SKM-1 (cell line): ENCODE data around the gene PLK1.
"Not testable (repeated sequence)": the region's sequence is repeated elsewhere in the genome, so short reads cannot be mapped to it uniquely, and the experiment has no call there.

Experiments used
- DNase-seq: peaks from one replicate; lab custom pipeline; 2025; ENCODE audit not compliant: unreplicated experiment; lab: John Stamatoyannopoulos, UW

The PLK1 gene

DNA sequence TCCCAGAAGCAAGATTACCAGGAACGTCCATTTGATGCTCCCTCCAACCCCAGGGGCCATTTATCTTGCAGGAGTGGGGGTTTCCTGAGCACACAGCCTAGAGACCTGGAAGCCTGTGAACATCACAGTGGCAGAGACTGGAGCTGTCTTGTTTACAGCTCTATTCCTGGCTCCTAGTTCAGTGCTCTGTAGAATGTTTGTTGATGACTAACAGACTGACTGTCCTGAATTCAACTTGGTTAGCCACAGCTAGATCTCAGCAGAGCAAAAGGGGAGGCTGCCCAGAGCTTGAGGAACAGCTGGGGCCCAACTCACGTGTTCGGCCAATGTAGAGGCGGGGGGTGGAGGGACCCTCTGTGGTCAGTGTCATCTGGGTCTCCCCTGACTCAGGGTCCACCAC is 27.8 kb downstream of the PLK1 start:
- DNase-seq, result no peak

DNA sequence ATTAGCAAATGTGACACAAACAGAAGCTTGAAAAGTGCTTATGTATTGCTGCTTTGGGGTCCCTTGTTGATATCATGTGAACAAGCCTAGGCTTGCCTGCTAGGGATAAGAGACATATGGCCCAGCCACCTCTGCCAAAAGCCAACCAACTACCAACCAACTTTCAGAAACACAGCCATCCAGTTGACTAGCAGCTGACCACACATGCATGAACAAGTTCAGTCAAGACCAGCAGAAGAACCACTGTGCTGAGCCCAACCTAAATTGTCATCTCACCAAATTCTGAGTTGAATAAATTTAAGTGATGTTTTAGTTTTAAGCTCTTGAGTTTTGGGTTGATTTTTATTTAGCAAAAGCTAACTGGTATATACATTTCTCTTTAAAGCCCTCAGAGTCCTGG is 30.8 kb downstream of the PLK1 start:
- DNase-seq, result no peak

DNA sequence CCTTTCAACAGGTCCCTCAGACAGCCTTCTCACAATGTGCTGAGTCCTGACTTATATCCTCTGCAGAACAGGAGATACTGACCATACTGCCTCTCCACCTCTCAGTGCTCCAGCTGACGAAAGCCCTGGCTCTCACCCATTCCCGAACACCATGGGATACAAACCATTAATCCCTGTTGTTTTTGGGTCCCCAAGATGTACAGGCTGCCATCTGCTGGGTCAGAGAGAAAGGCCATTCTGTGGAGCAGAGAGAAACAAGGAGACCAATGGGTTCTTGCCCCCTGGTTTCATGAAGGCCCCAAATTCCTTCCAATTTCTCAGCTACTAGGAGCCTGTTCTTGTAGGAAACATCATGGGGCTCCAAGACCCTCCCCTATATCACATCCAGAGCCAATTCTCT is 31.3 kb downstream of the PLK1 start:
- DNase-seq, result no peak

DNA sequence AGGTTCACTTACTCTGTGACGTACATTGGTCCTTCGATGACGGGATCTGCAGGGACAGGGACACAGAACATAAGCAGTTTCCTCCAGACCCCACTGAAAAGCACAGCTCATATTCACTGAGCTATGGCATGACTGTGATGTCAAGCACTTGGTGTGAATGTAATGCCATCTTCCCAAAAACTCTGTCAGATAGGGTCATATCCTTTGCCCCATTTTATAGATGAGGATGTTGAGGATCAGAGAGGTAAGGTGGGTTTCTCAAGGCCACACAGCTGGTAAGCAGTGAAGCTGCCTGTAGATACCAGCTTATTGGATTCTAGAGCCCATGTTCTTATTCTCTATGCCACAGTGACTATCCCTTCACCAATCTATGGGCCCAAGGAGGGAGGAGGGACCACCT is 31.8 kb downstream of the PLK1 start:
- no peak for DNase-seq

DNA sequence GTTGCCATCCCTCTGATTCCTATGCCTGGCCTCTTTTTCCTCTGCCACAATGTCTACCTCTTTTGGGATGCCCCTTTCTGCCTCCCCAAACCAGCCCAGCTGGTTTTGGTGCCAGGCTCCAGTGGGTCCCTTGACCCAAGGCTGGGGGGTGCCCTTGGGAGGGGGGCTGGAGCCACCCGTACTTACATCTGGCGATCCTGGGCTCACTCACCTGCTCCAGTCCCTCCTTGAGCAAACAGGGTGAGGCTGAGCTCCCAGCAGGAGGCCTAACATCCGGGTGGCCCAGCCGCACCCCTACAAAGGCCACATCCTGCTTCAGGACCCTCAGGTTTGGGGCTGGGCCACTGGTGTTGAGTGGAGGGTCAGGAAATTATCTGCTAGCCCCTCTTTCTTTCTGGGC is 33.1 kb downstream of the PLK1 start:
- DNase-seq, result no peak

DNA sequence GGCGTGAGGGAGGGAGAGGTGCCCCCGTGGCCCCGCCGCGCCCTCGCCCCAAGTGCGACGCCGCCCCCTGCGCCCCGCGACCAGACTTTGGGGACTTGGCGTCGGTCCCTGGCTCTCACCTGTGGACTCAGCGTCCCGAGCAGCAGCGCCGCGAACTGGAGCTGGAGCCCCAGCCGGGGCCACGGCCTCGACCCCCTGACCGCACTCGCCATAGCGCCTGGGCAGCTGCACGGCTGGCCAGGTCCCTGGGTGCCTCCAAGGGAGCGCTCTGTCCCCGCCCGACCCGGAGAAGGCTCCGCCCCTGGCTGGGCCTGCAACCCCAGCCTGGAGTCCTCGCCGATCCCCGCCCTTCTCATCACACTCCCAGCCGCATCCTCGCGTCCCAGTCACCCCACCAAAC is 34.3 kb downstream of the PLK1 start, which contains the start of gene ERN2:
ERN2 (minus strand) TSS at position 247 of the 400 bp plus-strand sequence; CDS start at position 212, 35 bp downstream.
- no peak for DNase-seq

DNA sequence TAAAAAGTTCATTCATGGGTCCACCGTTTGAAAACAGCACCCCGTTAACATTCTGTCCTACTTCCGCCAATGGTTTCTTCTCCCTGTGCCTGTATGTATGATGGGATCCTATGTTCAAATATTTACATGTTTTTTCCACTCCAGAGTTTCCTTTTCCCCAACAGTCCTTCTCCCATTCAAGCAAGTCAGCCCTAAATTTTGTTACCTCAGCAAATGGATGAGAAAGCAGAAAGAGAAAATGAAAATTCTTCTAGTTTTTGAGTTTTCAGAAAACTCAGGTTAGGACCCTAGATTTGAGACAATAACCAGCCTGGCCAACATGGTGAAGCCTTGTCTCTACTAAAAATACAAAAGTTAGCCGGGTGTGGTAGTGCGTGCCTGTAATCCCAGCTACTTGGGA is 37.8 kb downstream of the PLK1 start:
- no peak for DNase-seq

DNA sequence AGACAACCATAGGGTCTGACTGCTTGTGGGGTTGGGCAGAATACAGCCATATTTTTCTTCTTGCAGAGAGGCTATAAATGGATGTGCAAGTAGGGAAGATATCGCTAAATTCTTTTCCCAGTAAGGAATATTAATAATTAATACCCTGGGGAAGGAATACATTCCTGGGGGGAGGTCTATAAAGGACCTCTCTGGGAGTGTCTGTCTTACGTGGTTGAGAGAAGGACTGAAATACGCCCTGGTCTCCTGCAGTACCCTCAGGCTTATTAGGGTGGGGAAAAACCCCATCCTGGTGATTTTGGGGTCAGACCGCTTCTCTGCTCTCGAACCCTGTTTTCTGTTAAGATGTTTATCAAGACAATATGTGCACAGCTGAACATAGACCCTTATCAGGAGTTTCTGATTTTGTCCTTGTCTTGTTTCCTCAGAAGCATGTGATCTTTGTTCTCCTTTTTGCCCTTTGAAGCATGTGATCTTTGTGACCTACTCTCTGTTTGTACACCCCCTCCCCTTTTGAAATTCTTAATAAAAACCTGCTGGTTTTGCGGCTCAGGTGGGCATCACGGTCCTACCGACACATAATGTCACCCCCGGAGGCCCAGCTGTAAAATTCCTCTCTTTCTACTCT is 44.0 kb downstream of the PLK1 start:
- not testable (repeated sequence) for DNase-seq

DNA sequence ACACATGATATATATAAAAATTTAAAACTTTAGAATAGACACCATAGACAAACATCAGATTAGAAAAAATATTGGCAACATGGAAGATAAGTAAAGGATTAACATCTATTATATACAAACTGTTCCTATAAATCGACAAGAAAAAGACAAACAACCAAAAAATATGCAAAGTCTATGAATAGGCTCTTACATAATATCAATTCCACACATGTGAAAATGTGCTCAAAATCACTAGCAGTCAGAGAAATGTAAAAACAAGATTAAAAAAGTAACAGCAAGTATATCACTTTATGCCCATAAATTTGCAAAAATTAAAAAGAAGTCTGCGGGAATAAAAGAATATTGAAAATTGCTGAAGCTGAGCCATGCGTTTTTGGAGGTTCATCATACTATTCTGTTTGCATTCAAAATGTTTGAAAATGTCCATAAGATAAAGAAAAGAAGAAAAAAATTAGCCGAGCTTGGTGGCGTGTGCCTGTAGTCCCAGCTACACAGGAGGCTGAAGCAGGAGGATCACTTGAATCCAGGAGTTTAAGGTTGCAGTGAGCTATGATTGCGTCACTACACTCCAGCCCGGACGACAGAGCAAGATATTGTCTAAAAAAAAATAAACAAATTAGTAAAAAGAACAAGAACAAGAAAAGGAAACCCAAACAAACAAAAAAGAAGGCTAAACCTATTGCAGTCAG is 45.6 kb downstream of the PLK1 start:
- no peak for DNase-seq

DNA sequence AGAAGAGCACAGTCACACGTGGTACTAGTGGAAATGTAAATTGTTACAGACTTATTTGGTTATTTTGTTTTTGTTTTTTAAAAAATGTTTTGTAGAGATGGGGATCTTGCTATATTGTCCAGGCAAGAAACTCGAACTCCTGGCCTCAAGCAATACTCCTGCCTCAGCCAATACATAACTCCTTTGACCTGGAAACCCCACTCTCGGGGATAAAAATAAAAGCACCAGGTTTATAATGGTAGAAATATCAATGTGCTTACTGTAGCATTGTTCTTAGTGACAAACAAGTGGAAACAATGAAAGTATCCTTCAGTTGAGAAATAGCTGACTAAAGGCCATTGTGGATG is 46.1 kb downstream of the PLK1 start:
- no peak for DNase-seq

DNA sequence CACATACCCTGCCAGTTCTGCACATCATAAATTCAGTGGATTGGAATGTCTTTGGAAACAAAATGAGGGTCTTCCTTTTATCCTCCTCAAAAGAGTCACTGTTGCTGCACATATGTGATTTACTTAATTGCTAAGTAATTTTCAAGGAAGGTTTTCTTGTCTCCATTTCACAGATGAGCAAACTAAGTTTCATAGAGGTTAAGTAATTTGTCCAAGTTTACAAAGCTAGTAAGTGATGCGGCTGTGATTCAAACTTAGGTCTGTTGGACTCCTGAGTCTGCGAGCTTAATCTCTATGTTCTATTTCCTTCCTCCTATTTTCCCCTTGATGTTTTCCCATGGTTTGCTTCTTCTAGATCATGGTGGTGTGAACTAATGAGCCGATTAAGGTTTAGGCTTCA is 48.0 kb downstream of the PLK1 start:
- DNase-seq, result no peak

DNA sequence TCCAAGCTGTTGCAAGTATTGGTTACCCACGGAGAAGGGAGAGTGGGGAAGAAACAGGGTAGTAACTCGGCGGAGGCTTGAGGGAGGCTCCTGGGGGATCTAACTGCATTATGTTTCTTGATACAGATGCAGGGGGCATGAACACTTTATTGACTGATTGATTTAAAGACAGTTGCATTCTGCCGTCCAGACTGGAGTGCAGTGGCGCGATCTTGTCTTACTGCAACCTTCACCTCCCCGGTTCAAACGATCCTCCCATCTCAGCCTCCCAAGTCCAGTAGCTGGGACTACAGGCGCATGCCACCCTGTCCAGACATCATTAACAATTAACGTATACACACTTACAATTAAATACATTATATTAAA is 49.4 kb downstream of the PLK1 start:
- no peak for DNase-seq

DNA sequence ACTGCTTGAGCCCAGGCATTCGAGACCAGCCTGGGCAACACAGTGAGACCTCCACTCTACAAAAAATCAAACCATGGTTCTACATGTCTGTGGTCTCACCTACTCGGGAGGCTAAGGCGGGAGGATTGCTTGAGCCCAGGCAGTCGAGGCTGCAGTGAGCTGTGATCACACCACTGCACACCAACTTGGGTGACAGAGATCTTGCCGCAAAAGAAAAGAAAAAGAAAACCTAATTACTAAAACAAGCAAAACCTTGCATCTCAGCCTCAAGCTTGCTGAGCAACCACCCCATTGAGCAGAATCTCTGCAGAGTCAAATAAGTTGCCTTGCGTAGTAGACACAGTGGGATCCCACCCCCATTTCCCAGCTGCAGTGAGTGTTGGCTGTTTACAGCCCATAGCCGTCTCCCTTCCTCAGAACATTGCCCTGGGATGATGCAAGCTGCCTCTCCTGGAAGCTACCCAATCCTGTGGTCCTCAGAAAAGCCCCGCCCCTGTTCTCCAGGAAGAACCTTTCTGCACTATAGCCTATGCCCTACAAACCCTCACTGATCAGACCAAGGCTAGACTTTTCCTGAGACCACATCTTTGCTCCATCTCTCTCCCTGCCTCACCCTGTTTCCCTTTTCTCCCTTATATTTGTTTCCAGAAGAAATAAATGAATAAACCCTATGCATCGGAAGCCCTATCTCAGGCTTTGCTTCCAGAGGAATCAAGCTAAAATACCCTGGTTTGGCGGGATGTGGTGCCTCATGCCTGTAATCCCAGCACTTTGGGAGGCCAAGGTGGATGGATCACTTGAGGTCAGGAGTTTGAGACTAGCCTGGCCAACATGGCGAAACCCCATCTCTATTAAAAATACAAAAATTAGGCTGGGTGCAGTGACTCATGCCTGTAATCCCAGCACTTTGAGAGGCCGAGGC is 51.1 kb downstream of the PLK1 start:
- no peak for DNase-seq

DNA sequence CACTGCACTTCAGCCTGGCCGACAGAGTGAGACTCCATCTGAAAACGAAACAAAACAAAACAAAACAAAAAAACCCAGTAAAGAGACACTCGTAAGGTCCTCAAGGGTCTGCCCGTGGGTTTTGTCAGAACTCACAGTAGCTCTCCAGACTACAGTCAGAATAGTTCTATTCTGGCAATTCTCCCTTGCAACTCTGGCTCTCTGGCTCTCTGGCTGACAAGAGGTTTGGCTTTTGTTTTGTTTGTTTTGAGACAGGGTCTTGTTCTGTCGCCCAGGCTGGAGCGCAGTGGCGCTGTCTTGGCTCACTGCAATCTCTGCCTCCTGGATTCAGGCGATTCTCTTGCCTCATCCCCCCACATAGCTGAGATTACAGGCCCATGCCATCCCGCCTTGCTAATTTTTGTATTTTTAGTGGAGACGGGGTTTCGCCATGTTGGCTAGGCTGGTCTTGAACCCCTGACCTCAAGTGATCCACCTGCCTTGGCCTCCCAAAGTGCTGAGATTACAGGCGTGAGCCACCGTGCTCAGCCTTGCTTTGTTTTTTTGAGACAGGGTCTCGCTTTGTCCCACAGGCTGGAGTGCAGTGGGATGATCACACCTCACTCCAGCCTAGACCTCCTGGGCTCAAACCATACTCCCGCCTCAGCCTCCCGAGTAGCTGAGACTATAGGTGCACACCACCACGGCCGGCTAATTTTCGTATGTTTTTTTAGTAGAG is 55.6 kb downstream of the PLK1 start:
- no peak for DNase-seq

DNA sequence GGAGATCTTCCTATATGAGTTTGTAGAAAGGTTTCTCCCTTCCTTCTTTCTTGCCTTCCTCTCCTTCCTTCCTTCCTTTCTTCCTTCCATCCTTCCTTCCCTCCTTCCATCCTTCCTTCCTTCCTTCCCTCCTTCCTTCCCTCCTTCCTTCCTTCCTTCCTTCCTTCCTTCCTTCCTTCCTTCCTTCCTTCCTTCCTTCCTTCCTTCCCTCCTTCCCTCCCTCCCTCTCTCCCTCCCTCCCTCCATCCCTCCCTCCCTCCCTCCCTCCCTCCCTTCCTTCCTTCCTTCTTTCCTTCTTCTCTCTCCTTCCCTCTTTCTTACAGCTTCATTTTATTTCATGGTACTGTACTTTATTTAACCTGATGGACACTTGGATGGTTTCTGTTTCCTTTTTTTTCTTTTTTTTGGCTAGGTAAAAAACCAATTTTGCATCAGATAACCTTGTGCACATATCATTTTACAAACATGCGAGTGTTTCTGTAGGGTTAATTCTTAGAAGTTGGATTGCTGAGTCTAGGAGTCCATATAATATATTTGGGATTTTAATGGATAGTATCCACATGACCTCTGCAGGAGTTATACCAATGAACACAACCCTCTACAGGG is 58.8 kb downstream of the PLK1 start:
- not testable (repeated sequence) for DNase-seq

DNA sequence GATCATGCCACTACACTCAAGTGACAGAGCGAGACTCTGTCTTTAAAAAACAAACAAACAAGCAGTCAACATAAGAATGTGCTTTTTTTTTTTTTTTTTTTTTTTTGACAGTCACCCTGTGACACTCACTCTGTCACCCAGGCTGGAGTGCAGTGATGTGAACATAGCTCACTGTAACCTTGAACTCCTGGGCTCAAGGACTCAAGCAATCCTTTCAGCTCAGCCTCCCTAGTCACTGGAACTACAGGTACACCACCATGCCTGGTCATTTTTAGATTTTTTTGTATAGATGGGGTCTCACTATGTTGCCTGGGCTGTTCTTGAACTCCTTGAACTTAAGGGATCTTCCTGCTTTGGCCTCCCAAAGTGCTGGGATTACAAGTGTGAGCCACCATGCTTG is 60.8 kb downstream of the PLK1 start:
- no peak for DNase-seq
